Sigmoid colon (tissue), 4 donors: ENCODE data around the gene FKBP10.
"Not testable (repeated sequence)": the region's sequence is repeated elsewhere in the genome, so short reads cannot be mapped to it uniquely, and the experiment has no call there.

ENCODE experiments used
- CTCF ChIP-seq, 4 experiments: fragments of 450-650 bp in 3 of 4; fragments of 200-600 bp in 1 of 4; IDR thresholded peaks; one replicate each; pipeline ENCODE4 v1.5.1; 2016 to 2019; ENCODE audit warnings: antibody characterized with exemption in 4 of 4, mild to moderate bottlenecking in 3 of 4, moderate library complexity in 2 of 4
- POLR2A ChIP-seq, 2 donors: fragments of 450-650 bp; IDR thresholded peaks; one replicate each; pipeline ENCODE4 v1.6.1; 2016; ENCODE audit warnings: antibody characterized with exemption in 2 of 2, mild to moderate bottlenecking in 2 of 2, moderate library complexity in 2 of 2
- POLR2AphosphoS5 ChIP-seq, 4 donors: sonication (generic); formaldehyde crosslinking; IDR thresholded peaks; one replicate each; pipeline ENCODE4 v1.6.1; 2017; ENCODE audit warnings: antibody characterized with exemption in 4 of 4

- not testable (repeated sequence) for TF ChIP-seq POLR2A, POLR2AphosphoS5, CTCF (IDR thresholded peaks at IDR 0.05)
Observed at GRCh38 chr17:41829961-41830360, 17.2 kb downstream of the FKBP10 start.
